ENCODE results near the gene ERO1B. TPM values are rescaled to one million over a fixed set of nuclear protein-coding genes. Genes with fewer than 3 reads are reported as not detected.
"Not testable (repeated sequence)": the region's sequence is repeated elsewhere in the genome, so short reads cannot be mapped to it uniquely, and the experiment has no call there.

Gene ERO1B, protein sequence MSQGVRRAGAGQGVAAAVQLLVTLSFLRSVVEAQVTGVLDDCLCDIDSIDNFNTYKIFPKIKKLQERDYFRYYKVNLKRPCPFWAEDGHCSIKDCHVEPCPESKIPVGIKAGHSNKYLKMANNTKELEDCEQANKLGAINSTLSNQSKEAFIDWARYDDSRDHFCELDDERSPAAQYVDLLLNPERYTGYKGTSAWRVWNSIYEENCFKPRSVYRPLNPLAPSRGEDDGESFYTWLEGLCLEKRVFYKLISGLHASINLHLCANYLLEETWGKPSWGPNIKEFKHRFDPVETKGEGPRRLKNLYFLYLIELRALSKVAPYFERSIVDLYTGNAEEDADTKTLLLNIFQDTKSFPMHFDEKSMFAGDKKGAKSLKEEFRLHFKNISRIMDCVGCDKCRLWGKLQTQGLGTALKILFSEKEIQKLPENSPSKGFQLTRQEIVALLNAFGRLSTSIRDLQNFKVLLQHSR
- 27.3 TPM for total RNA-seq

DNA sequence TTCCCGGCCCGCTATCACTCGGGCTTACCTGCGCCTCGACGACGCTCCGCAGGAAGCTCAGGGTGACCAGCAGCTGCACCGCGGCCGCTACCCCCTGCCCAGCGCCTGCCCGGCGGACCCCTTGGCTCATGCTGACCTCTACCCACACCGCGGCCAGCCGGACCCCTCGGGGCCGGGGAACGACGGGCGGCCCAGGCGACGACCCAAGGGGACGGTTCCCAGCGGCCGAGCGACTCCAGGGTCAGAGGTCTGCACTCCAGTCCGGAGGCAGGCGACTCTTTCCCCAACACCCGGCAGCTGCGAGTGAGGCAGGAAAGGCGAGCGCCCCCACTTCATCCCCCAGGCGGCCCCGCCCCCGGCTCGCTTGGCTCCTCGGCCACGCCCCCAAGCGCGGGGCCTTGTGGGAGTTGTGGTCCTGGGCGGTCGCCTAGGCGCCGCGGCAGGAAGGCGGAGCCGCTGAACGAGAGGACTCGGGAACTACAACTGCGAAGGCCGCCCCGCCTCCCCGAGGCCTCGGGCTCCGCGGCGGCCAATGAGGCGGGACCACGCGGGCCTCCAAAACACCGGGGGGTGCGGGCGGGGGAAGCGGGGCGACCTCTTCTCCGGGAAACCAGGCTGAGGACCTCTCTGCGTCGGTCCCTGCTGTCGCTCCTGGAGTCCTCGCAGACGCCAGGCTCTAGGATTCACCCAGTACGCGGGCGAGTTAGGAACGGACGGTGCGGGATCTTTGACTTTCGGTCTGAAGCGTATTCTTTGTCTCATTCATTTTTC, at the start of gene ERO1B:
Gene ERO1B, minus strand, starts transcription at position 305 of the 771 bp plus-strand sequence. Its CDS starts 175 bp downstream, at position 130.
- peak; percentile 96 for DNase-seq

DNA sequence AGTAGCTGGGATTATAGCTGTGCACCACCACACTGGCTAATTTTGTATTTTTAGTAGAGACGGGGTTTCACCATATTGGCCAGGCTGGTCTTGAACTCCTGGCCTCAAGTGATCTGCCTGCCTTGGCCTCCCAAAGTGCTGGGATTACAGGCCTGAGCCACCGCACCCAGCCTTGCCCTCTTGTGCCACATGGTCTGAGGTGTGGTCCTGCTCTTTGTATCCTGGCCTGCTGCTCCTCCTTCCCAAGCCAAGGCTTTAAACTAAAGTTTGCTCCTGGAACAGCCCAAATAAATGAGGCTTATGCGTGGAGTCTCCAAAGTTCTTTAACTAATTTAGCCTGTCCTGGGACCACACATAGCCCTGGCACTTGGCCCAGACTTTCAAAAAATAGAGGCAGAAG, 49.7 kb upstream of the ERO1B start:
- not testable (repeated sequence) for DNase-seq

DNA sequence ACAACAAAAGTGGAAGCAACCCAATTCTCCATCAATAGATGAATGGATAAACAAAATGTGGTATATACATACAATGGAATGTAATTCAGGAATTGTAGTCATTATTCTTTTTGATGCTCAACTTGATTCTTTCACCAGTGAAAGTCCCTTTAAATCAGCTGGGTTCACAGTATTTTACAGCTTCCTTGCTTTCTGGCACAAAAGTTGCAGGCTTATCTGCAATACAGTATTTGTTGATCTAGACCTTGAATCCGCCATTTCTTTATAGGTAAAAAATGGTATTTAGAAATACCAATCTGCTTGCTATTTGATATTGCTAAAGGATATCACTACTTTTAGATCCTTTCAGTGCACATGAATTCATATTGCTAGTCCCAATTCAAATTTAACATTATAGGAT, 44.7 kb upstream of the ERO1B start:
- DNase-seq: no peak

DNA sequence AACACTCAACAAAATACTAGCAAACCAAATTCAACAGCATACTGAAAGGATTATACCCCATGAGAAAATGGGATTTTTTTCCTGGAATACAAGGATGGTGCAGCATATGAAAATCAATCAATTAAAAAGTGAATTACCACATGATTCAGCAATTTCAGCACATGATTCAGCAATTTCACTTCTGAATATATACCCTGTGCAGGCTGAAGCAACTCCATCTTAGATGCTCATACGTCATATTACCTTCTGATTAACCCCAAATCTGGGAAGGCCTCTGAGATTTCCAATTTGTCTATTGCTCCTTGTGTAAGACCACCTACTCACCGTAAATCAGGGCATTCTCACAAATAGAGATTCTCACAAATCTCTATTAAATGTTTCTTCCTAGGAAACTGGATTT, 43.8 kb upstream of the ERO1B start:
- no peak for DNase-seq

DNA sequence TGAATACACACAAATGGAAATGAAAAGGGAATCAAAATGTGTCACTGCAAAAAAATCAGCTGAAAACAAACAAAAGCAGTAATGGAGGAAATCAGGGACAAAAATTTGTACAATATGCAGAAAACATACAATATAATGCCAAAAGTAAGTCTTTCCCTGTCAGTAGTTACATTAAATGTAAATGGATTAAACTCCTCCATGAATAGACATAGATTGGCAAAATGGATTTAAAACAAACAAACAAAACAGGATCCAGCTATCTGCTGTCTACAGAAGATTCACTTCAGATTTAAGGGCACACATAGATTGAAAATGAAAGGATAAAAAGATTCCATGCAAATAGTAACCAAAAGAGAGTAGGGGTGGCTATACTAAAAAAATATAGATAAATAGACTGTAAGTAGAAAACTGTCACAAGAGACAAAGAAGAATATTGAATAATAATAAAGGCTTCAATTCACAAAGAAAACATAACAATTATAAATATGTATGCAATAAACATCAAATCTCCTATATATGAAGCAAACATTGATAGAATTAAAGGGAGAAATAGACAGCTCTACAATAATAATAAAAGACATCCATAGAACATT, 42.2 kb upstream of the ERO1B start:
- no peak for DNase-seq

DNA sequence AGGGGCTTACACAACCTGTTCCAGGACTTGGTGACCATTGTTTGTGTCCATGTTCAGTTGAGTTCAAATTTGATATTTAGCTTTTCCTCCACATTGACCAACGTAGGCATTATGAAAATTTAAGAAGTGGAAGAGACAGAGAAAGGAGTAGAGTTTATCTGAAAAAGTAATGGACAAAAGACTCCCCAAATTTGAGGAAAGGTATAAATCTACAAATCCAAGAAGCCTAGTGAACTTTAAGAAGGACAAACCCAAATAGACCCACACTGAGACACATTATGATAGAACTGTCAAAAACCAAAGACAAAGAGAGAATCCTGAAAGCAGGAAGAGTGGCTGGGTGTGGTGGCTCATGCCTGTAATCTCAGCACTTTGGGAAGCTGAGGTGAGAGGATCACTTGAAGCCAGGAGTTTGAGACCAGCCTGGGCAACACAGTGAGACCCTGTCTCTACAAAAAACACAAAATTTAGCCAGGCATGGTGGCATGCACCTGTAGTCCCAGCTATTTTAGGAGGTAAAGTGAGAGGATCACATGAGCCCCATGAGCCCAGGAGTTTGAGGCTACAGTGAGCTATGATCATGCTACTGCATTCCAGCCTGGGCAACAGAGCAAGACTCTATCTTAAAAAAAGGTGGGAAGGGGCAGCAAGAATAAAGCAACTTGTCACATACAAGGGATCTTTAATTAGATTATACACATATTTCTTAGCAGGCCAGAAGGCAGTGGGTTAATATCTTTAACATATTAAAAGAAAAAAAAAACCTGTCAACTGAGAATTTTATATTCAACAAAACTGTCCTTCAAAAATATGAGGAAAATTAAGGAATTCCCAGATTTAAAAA, 41.0 kb upstream of the ERO1B start:
- no peak for DNase-seq

DNA sequence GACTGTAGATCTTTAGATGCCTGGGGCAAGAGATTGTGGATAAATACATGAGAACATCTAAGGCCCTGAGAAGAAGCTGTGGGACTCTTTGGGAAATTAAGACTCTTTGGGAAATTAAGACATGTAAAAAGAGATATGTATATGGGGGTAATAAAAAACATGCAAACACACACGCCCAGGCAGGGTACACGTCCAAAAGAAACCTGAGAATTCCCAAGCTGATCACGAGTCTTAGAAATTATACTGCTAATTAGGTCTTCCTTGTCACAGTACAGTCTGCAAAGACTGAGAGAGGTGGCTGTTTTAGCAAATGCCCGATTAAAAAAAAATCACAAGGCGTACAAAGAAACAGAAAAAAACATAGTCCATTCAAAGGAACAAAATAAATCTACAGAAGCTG, 39.3 kb upstream of the ERO1B start:
- DNase-seq: no peak

DNA sequence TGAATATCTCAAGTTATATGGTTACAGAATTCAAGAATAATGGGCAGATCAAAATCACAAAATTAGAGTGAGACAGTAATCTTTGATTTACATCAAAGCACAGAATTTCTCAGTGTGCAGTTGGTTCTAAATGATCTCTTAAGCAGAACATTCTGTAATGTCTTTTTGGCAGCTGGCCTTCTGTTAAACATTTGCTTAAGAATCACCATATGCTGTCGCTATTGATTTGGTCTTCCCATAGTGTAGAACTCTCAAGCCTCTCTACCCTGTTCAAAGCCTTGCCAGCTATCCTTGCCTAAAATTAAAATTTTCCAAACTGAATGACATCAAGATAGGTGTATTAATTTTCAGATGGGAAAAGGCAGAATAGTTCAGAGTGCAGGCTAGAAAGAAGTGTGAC, 38.9 kb upstream of the ERO1B start:
- no peak for DNase-seq

DNA sequence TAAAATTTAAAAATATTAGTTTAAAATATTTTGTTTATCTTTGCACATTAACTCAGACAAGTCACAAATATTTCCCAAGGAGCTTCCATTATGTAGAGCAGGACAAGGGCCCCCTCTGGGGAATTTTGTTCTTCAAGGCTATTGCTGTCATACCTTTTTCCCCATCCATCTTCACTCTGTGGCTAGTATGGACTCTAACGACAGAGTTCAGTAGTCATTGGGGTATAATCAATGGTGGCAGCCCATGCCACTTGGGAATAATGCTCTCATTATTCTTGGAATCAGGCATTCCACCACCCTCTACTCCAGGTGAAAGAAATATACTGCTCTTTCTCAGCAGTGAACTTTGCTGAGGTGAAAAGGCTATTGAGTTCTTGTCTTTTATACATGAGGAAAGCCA, 38.5 kb upstream of the ERO1B start:
- DNase-seq: no peak

DNA sequence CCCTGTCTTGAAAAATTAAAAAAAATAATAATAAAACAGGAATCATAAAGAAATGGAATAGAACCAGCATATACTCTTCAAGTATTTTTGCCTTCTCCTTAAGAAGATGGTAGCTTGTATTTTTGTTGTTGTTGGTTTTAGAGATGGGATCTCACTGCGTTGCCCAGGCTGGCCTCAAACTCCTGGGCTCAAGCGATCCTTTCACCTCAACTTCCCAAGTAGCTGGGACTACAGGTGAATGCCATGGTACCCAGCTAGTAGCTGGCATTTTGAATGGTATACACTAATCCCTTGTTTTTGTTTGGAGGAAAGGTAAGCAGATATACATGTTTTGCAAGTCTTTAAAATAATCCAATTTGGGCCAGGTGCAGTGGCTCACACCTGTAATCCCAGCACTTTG, 34.7 kb upstream of the ERO1B start:
- no peak for DNase-seq

DNA sequence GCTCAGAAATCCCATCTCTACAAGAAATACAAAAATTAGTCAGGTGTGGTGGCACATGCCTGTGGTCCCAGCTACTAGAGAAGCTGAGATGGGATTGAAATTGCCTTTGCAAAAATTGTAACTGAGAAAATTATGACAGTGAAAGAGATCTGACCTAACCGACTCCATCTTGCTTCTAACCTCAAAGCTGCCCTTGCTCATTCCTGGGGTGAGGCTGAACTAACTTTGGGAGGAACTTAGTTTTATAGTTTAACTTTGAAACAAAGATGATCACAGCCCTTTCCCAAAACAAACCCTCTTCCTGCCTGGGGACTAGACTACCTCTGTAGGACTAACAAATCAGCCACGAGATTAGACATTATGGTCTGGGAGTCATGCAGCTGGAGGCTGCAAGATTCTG, 33.8 kb upstream of the ERO1B start:
- no peak for DNase-seq

DNA sequence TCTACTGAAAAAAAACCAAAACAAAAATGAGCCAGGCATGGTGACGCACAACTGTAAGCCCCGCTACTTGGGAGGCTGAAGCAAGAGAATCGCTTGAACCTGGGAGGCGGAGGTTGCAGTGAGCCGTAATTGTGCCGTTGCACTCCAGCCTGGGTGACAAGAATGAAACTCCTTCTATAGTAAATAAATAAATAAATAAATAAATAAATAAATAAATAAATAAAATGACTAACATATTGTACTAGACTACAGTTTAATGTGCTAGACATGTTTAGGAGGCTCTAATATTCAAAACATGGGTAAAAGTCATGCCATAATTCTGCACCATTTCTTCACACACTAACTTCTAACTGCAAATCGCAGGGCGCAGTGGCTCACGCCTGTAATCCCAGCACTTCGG, 33.3 kb upstream of the ERO1B start:
- no peak for DNase-seq

DNA sequence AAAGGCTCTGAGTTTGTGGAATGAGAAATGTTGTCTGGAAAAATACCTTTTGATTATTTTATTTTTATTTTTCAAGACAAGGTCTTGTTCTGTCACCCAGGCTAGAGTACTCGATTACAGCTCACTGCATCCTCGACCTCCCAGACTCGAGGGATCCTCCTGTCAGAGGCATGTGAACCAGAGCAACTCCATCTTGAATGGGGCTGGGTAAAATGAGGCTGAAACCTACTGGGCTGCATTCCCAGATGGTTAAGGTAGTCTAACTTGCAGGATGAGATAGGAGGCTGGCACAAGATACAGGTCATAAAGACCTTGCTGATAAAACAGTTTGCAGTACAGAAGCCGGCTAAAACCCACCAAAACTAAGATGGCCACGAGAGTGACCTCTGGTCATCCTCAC, 32.3 kb upstream of the ERO1B start:
- not testable (repeated sequence) for DNase-seq

DNA sequence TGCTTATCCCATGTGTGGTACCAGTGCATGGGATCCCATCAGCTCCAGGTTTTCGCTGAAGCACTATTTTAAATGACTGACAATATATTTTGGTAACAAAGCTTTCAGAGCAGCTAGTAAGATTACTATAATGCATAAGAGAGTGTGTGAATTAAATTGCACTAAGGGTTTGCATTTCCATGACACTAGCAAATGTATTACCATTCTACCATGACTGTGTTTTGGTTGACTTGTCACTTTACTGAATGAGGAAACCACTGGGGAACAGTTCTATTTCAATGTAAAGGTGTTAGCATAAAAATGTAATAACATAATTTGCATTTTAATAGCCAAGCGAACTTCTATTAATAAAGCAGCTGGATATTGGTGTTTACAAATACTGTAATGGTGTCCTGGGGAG, 31.7 kb upstream of the ERO1B start:
- DNase-seq: no peak

DNA sequence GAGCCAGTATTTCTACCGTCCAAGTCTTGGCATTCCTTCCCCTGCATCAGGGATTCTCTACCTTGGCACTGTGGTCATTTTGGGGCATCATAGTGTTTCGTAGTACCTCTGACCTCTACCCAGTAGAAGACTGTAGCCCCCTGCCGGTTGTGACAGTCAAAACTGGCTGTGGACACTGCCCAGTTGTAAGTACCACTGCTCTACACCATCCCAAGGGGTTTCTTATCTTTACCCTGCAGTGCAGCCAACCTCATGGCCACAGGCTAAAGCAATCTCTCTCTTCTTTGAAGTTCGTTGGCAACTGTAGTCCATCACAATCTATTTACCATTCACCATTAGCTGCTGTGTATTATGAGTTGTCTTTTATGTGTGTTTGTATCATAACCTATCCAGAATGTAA, 29.3 kb upstream of the ERO1B start:
- no peak for DNase-seq

DNA sequence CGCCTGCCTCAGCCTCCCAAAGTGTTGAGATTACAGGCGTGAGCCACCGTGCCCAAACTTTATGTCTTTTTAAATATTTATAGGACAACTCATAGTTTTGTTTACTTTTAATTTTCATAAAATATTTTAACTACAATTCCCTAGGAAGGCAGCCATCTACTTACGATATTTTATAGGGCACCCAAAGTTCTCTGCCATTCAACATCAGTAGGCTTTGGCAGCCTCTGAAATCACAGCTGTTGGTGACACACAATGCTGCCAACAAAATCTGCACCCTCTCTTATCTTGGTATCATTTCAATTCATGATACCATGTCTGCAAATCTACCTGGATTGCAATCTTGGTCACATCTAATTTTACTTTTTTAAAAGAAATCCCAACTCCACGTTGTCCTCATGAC, 27.1 kb upstream of the ERO1B start:
- no peak for DNase-seq

DNA sequence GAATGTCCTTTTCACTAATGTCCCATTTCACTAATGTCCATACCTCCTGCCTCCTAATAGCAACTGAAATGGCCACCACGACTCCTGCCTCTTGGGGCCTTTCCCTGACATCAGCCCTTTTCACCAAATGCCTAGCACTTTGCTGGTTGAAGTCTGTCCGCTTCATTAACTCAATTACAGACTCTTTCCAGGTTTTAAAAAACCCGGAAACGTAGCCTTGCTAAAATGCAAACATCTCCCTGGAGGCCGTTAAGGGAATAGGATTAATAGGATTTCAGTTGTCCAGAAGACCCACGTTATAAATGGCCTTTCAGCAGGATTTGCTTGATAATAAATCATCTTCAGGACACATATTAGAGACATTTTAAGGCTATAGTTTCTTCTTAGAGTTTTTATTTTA, 25.7 kb upstream of the ERO1B start:
- DNase-seq: no peak

DNA sequence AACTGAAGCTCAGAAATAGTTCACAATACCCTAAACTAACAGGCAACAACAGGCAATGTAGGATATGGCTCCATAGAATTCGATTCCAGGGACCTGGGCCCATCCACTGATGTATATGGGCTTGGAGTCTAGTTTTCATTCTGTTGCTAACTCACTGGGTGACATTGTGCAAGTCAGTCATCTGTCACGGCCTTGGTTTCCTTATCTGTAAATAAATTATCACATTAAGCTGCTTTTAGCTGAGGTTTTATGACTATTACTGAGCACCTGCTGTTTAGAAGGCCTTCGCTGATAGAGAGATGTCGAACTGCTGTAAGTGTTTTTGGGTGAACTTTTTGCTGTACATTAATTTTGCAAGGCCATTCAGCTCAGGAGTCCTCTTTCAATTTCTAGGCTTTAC, 22.9 kb upstream of the ERO1B start:
- DNase-seq: no peak

DNA sequence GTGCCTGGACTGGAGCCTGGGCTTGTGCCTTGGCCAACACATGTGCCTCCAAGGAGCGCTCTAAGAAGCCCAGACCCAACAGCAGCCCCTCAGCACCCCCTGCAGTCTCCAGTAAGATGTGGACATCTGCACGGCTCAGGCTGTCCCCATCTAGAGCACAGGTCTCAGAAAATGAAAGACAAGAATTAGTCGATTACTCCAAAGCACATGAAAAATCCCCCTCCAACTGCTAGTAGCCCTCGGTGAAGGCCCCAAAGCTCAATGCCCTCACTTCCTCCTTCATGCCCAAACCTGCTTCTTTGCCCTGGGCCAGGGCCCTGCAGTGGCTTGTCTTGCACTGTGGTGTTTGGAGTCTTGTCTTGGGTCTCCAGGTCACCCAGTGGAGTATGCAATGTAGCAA, 21.9 kb upstream of the ERO1B start:
- no peak for DNase-seq

DNA sequence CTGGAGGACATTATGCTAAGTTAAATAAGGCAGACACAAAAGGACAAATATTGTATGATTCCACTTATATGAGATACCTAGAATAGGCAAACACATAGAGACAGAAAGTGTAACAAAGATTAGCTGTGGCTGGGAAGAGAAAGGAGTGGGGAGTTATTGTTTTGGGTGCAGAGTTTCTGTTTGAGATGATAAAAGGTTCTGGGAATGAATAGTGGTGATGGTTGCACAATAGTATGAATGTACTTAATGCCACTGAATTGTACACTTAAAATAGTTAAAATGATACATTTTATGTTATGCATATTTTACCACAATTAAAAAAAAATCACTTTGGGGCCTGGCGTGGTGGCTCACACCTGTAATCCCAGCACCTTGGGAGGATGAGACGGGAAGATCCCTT, 21.2 kb upstream of the ERO1B start:
- DNase-seq: no peak

DNA sequence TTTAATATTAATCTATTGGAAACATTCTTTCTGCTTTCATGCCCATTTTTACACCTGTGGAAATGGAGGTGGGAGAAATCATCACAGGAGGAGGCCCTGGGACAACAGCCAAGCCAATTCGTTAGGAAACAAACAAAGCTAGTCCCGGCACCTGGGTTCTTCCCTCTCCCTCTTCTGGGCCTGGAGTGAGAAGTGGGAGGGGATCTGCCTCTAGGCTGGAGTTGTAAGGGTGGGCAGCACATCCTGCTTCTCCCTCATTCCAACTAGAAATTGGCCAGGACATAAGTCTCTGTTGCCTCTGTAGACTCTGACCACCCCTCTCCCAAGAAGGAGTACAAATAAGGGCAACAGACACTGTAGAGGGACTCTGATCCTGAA, 20.2 kb upstream of the ERO1B start:
- no peak for DNase-seq

All from occipital lobe (tissue), 2 donors.